Astrocyte (in vitro differentiated cells and primary cell): ENCODE results near the gene GIGYF1. TPM values are rescaled to one million over a fixed set of nuclear protein-coding genes. Genes with fewer than 3 reads are reported as not detected.

ENCODE experiments used
- DNase-seq: peaks from one replicate; pipeline ENCODE4 v3.0.0-alpha.2; 2010; ENCODE audit warnings: low read depth
- FAIRE-seq: peaks from 2 replicates; lab custom pipeline; 2011; peaks lifted over from hg19 to GRCh38; lab: Jason Lieb, UNC
- H2AFZ ChIP-seq: 2 replicates; pipeline ENCODE4 v1.6.0; 2012; ENCODE audit warnings: low read depth, low read length, inconsistent platforms
- H3K27ac ChIP-seq: 2 replicates; pipeline ENCODE4 v1.5.1; 2011; ENCODE audit warnings: low read depth, low read length, inconsistent platforms
- H3K27me3 ChIP-seq: 2 replicates; pipeline ENCODE4 v1.6.0; 2011; ENCODE audit warnings: low read length, inconsistent platforms; ENCODE audit not compliant: insufficient read depth
- H3K36me3 ChIP-seq: 2 replicates; pipeline ENCODE4 v1.5.1; 2011; ENCODE audit warnings: low read length, inconsistent platforms; ENCODE audit not compliant: insufficient read depth
- H3K4me1 ChIP-seq: 2 replicates; pipeline ENCODE4 v1.5.1; 2011; ENCODE audit warnings: low read length, inconsistent platforms; ENCODE audit not compliant: insufficient read depth
- H3K4me2 ChIP-seq: 2 replicates; pipeline ENCODE4 v1.6.0; 2012; ENCODE audit warnings: low read length, inconsistent platforms
- H3K4me3 ChIP-seq: 2 replicates; pipeline ENCODE4 v1.5.1; 2011; ENCODE audit warnings: low read depth, mild to moderate bottlenecking, low read length, inconsistent platforms; ENCODE audit not compliant: insufficient read depth
- H3K79me2 ChIP-seq: 2 replicates; pipeline ENCODE4 v1.6.0; 2012; ENCODE audit warnings: mild to moderate bottlenecking, low read length, inconsistent platforms; ENCODE audit not compliant: insufficient read depth
- H3K9ac ChIP-seq: 2 replicates; pipeline ENCODE4 v1.6.0; 2012; ENCODE audit warnings: mild to moderate bottlenecking, low read length, inconsistent platforms
- H3K9me3 ChIP-seq: 2 replicates; pipeline ENCODE4 v1.5.1; 2012; ENCODE audit warnings: low read depth, mild to moderate bottlenecking, low read length, inconsistent platforms; ENCODE audit not compliant: insufficient read depth
- H4K20me1 ChIP-seq: 2 replicates; pipeline ENCODE4 v1.6.0; 2012; ENCODE audit warnings: low read length, inconsistent platforms; ENCODE audit not compliant: insufficient read depth
- H3K27ac Mint-ChIP-seq: one replicate; pipeline ENCODE4 v1.8.0; 2021; ENCODE audit warnings: mild to moderate bottlenecking, mixed read lengths; ENCODE audit not compliant: unreplicated experiment
- H3K27me3 Mint-ChIP-seq: one replicate; pipeline ENCODE4 v1.8.0; 2021; ENCODE audit warnings: low read depth, mixed read lengths; ENCODE audit not compliant: unreplicated experiment
- H3K36me3 Mint-ChIP-seq: one replicate; pipeline ENCODE4 v1.8.0; 2021; ENCODE audit warnings: low read depth, mixed read lengths; ENCODE audit not compliant: unreplicated experiment
- H3K4me1 Mint-ChIP-seq: one replicate; pipeline ENCODE4 v1.8.0; 2021; ENCODE audit warnings: low read depth, mixed read lengths; ENCODE audit not compliant: unreplicated experiment
- H3K4me3 Mint-ChIP-seq: one replicate; pipeline ENCODE4 v1.8.0; 2021; ENCODE audit warnings: mild to moderate bottlenecking, moderate library complexity, mixed read lengths; ENCODE audit not compliant: unreplicated experiment
- H3K9me3 Mint-ChIP-seq: one replicate; pipeline ENCODE4 v1.8.0; 2021; ENCODE audit warnings: mild to moderate bottlenecking, mixed read lengths; ENCODE audit not compliant: unreplicated experiment
- CTCF ChIP-seq: IDR thresholded peaks from 2 replicates; pipeline ENCODE4 v1.5.1; 2011; ENCODE audit warnings: low read depth, mild to moderate bottlenecking, inconsistent platforms, low read length, moderate library complexity; ENCODE audit not compliant: insufficient read depth
- EZH2 ChIP-seq: IDR thresholded peaks from 2 replicates; pipeline ENCODE4 v1.6.1; 2012; ENCODE audit warnings: mild to moderate bottlenecking, low read length, inconsistent platforms; ENCODE audit not compliant: insufficient read depth
- total RNA-seq: library from RNA; stranded (reverse); gene quantifications from 2 replicates; pipeline ENCODE4 v1.2.1, GENCODE V29; 2021

GIGYF1 gene
- total RNA-seq, 1 donor from 2014 or later: 23.2 TPM

- Mint-ChIP-seq H3K27ac (peak overlapping the region; percentile 58), H3K27me3 (no peaks in the 10 kb centered on the region), H3K4me1 (no peaks in the 10 kb centered on the region), H3K4me3 (peak overlapping the region; percentile 97), H3K36me3 (no peaks in the 10 kb centered on the region), H3K9me3 (no peaks in the 10 kb centered on the region)
- peak overlapping the region; percentile 93 for H3K4me2 ChIP-seq
- H2AFZ ChIP-seq: peak overlapping the region; percentile 45
- peaks cover 6% of the 10 kb centered on the region for H3K36me3 ChIP-seq
- peaks cover 24% of the 10 kb centered on the region for H3K79me2 ChIP-seq
- no peaks in the 10 kb centered on the region for H3K9me3 ChIP-seq
- H3K27ac ChIP-seq: peak overlapping the region; percentile 76
- DNase-seq (no peak), FAIRE-seq (no peak)
- H3K4me3 ChIP-seq: peak overlapping the region; percentile 85
- TF ChIP-seq EZH2 (no peak), CTCF (no peak)
- H3K4me1 ChIP-seq: peaks cover 8% of the 10 kb centered on the region
- peaks cover 6% of the 10 kb centered on the region for H3K27me3 ChIP-seq
- H4K20me1 ChIP-seq: peaks cover 12% of the 10 kb centered on the region
- peak overlapping the region; percentile 97 for H3K9ac ChIP-seq
Observed at GRCh38 chr7:100706672-100707311, 12.7 kb upstream of the GIGYF1 start.

GRCh38 chr7:100705753-100706671 lies 12.0 kb upstream of the GIGYF1 start, which contains the start of gene POP7:
TSS of gene POP7 (plus strand) at chr7:100706121. CDS start at chr7:100706831, 710 bp downstream.
- Histone ChIP-seq H3K4me1 (peaks cover 8% of the 10 kb centered on the region), H3K27me3 (peaks cover 8% of the 10 kb centered on the region), H3K9me3 (no peaks in the 10 kb centered on the region), H4K20me1 (peaks cover 12% of the 10 kb centered on the region), H3K9ac (peak within 1 kb of the TSS; percentile 97), H3K36me3 (peaks cover 6% of the 10 kb centered on the region), H3K27ac (peak within 1 kb of the TSS; percentile 76), H3K4me2 (peak within 1 kb of the TSS; percentile 93), H3K4me3 (peak within 1 kb of the TSS; percentile 85), H3K79me2 (peaks cover 24% of the 10 kb centered on the region), H2AFZ (peak within 1 kb of the TSS; percentile 97)
- no peaks in the 10 kb centered on the region for H3K4me1 Mint-ChIP-seq
- no peaks in the 10 kb centered on the region for H3K9me3 Mint-ChIP-seq
- DNase-seq (peak; percentile 90), FAIRE-seq (no peak)
- TF ChIP-seq CTCF (no peak), EZH2 (no peak)
- H3K4me3 Mint-ChIP-seq: peak within 1 kb of the TSS; percentile 97
- H3K36me3 Mint-ChIP-seq: no peaks in the 10 kb centered on the region
- H3K27ac Mint-ChIP-seq: peak within 1 kb of the TSS; percentile 62
- H3K27me3 Mint-ChIP-seq: peaks cover 2% of the 10 kb centered on the region
